Liver (tissue), 9 donors: Measurements from ENCODE around the gene TSPAN7. TPM values are rescaled to one million over a fixed set of nuclear protein-coding genes. Genes with fewer than 3 reads are reported as not detected.

Source experiments
- DNase-seq: peaks from one replicate; pipeline ENCODE4 v3.0.0-alpha.2; 2017; ENCODE audit warnings: low spot score
- H3K27ac ChIP-seq, 2 donors: one replicate each; pipeline ENCODE4 v1.7.0; 2013; ENCODE audit warnings: inconsistent platforms in 2 of 2, low read length in 2 of 2, control low read depth in 1 of 2, low read depth in 1 of 2, mild to moderate bottlenecking in 1 of 2
- H3K27me3 ChIP-seq, 4 donors: one replicate each; pipeline versions ENCODE4 v1.6.1 to v1.7.0; 2013; ENCODE audit warnings: low read length in 3 of 4, inconsistent platforms in 1 of 4, mild to moderate bottlenecking in 1 of 4, moderate library complexity in 1 of 4; ENCODE audit not compliant: control insufficient read depth in 4 of 4, insufficient read depth in 4 of 4
- H3K36me3 ChIP-seq, 4 donors: one replicate each; pipeline versions ENCODE4 v1.6.1 to v1.7.0; 2013; ENCODE audit warnings: low read length in 3 of 4, mild to moderate bottlenecking in 3 of 4, low read depth in 1 of 4, moderate library complexity in 1 of 4; ENCODE audit not compliant: control insufficient read depth in 4 of 4, insufficient read depth in 3 of 4
- H3K4me1 ChIP-seq, 4 donors: one replicate each; pipeline versions ENCODE4 v1.6.1 to v1.7.0; 2013; ENCODE audit warnings: low read length in 3 of 4, mild to moderate bottlenecking in 3 of 4, moderate library complexity in 1 of 4; ENCODE audit not compliant: control insufficient read depth in 4 of 4, insufficient read depth in 4 of 4
- H3K4me3 ChIP-seq, 3 donors: one replicate each; pipeline versions ENCODE4 v1.6.1 to v1.7.0; 2013; ENCODE audit warnings: low read length in 3 of 3, control low read depth in 1 of 3, low read depth in 1 of 3, mild to moderate bottlenecking in 1 of 3
- H3K9ac ChIP-seq, 2 donors: one replicate each; pipeline ENCODE4 v1.7.0; 2013; ENCODE audit warnings: low read length in 2 of 2, mild to moderate bottlenecking in 2 of 2, moderate library complexity in 2 of 2, control low read depth in 1 of 2, low read depth in 1 of 2
- H3K9me3 ChIP-seq, 4 donors: one replicate each; pipeline versions ENCODE4 v1.6.1 to v1.7.0; 2013; ENCODE audit warnings: low read length in 3 of 4; ENCODE audit not compliant: control insufficient read depth in 4 of 4
- EGR1 ChIP-seq, 2 donors: IDR thresholded peaks; 2 replicates each; pipeline ENCODE4 v1.6.1; 2016 to 2018; ENCODE audit warnings: antibody characterized with exemption in 2 of 2, low read depth in 2 of 2
- FOXA1 ChIP-seq: IDR thresholded peaks from 2 replicates; pipeline ENCODE4 v1.6.1; 2016; ENCODE audit warnings: antibody characterized with exemption
- FOXA2 ChIP-seq: IDR thresholded peaks from 2 replicates; pipeline ENCODE4 v1.6.1; 2016; ENCODE audit warnings: antibody characterized with exemption
- GABPA ChIP-seq, 2 donors: IDR thresholded peaks in 1 of 2; conservative IDR thresholded peaks in 1 of 2; 2 replicates each; pipeline ENCODE4 v1.6.1; 2016; ENCODE audit warnings: antibody characterized with exemption in 2 of 2, mild to moderate bottlenecking in 1 of 2, moderate library complexity in 1 of 2
- HNF4A ChIP-seq, 2 donors: conservative IDR thresholded peaks; 2 replicates each; pipeline ENCODE4 v1.6.1; 2016; ENCODE audit warnings: antibody characterized with exemption in 2 of 2, mild to moderate bottlenecking in 2 of 2
- HNF4G ChIP-seq: IDR thresholded peaks from 2 replicates; pipeline ENCODE4 v1.6.1; 2016; ENCODE audit warnings: antibody characterized with exemption
- JUND ChIP-seq, 2 donors: IDR thresholded peaks; 2 replicates each; pipeline ENCODE4 v1.6.1; 2016; ENCODE audit warnings: antibody characterized with exemption in 2 of 2
- NR2F2 ChIP-seq: IDR thresholded peaks from 2 replicates; pipeline ENCODE4 v1.6.1; 2016; ENCODE audit warnings: antibody characterized with exemption
- RAD21 ChIP-seq, 2 donors: IDR thresholded peaks; 2 replicates each; pipeline ENCODE4 v1.6.1; 2016; ENCODE audit warnings: antibody characterized with exemption in 2 of 2, mild to moderate bottlenecking in 2 of 2
- RXRA ChIP-seq, 2 donors: IDR thresholded peaks; 2 replicates each; pipeline ENCODE4 v1.6.1; 2017 to 2018; ENCODE audit warnings: antibody characterized with exemption in 2 of 2, mild to moderate bottlenecking in 1 of 2
- SP1 ChIP-seq: IDR thresholded peaks from 2 replicates; pipeline ENCODE4 v1.6.1; 2018; ENCODE audit warnings: antibody characterized with exemption, mild to moderate bottlenecking
- TAF1 ChIP-seq: conservative IDR thresholded peaks from 2 replicates; pipeline ENCODE4 v1.6.1; 2016; ENCODE audit warnings: antibody characterized with exemption, mild to moderate bottlenecking
- YY1 ChIP-seq: IDR thresholded peaks from 2 replicates; pipeline ENCODE4 v1.6.1; 2016; ENCODE audit warnings: antibody characterized with exemption, mild to moderate bottlenecking
- WGBS: extraction: QIAGEN DNeasy Blood & Tissue Kit; methylation state at CpG from one replicate; pipeline ENCODE4 v1.1.7; 2013; 5-methylcytosine and 5-hydroxymethylcytosine counted together
- polyA plus RNA-seq, 2 donors: library from polyadenylated mRNA; stranded (reverse) in 1 of 2; unstranded in 1 of 2; fragments of 200-250 nt in 1 of 2; fragments of >200 nt in 1 of 2; fragmentation: Nextera tagmentation in 1 of 2; extraction: Ambion mirVana in 1 of 2; gene quantifications; one replicate each; pipeline versions ENCODE4 v1.2.1 to v1.2.3, GENCODE V29; 2013 to 2015
- total RNA-seq, 2 donors: library from RNA; depleted of rRNA; stranded (reverse); fragments of >200 nt; gene quantifications; one replicate each; pipeline ENCODE4 v1.2.3, GENCODE V29; 2014
- TF ChIP-seq, protein P1 (sequence below): fragments of 150-350 bp; IDR thresholded peaks from 2 replicates; pipeline ENCODE4 v1.5.1; 2017; ENCODE audit warnings: improper control_type of control experiment, low read depth, low read length; ENCODE audit not compliant: missing input control
- TF ChIP-seq, protein P2 (sequence below): IDR thresholded peaks from 2 replicates; pipeline ENCODE4 v1.6.1; 2016; ENCODE audit warnings: antibody characterized with exemption
- TF ChIP-seq, protein P3 (sequence below): IDR thresholded peaks from 2 replicates; pipeline ENCODE4 v1.6.1; 2016; ENCODE audit warnings: antibody characterized with exemption
- donor health status: healthy.
- donor health status: healthy.
- donor health status: healthy.
- donor health status: healthy.
- donor health status: healthy.

Gene TSPAN7
- total and polyA plus RNA-seq, 4 donors, result 10.1 to 26.2 (median 17.6) TPM

DNA sequence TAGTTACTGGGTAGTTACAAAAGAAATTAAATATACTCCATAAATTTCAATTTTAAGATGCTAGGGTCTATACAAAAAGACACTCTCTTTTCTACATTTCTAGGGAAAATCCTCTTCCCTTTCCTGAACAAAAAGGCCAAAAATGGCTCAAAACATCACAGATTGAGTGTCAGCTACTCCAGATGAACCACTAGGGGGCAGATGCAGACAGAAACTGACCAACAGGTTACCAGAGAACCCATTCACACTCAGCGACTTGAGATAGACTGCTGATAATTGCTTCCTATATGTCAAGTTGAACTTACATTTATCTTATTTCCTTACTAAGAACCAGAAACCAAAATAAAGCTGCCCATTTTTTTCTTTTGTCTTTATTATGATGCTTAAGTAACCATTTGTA is 156.5 kb downstream of the TSPAN7 start:
- 37% methylated on average over 1 of the region's 1 CpG for WGBS
- no peaks in the 10 kb centered on the region for H3K9me3 ChIP-seq
- H3K27me3 ChIP-seq, result no peaks in the 10 kb centered on the region

DNA sequence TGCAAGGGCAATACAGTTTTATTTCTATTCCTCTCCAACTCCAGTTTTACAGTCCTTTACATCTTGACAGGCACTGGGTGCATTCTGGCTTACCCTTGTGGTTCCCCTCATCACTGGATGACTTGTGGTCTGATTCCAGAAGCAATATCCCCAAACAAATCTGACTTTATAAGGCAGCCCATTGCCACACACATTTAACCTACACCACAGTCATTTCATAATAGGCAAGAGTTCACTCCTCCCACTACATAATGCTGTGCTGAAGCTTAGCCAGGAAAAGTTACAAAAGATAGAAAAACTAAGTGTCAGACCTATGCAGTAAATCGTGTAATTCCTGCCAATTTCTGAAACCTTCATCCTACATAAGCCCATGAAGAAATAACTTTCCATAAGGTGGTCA is 157.0 kb downstream of the TSPAN7 start:
- Histone ChIP-seq H3K9ac (no peak overlapping the region), H3K4me1 (no peaks in the 10 kb centered on the region)
- WGBS, result 67% methylated on average over 1 of the region's 1 CpG

More for the DNA sequence above, 156.5 kb downstream of the TSPAN7 start:
- H3K27ac ChIP-seq, result no peak overlapping the region
- no peaks in the 10 kb centered on the region for H3K4me1 ChIP-seq
- no peaks in the 10 kb centered on the region for H3K36me3 ChIP-seq
- no peak overlapping the region for H3K9ac ChIP-seq
- no peak for DNase-seq
- peak; percentile 19 to 65 for TF ChIP-seq RAD21 (IDR thresholded peaks at IDR 0.05)
- TF ChIP-seq, protein P1, sequence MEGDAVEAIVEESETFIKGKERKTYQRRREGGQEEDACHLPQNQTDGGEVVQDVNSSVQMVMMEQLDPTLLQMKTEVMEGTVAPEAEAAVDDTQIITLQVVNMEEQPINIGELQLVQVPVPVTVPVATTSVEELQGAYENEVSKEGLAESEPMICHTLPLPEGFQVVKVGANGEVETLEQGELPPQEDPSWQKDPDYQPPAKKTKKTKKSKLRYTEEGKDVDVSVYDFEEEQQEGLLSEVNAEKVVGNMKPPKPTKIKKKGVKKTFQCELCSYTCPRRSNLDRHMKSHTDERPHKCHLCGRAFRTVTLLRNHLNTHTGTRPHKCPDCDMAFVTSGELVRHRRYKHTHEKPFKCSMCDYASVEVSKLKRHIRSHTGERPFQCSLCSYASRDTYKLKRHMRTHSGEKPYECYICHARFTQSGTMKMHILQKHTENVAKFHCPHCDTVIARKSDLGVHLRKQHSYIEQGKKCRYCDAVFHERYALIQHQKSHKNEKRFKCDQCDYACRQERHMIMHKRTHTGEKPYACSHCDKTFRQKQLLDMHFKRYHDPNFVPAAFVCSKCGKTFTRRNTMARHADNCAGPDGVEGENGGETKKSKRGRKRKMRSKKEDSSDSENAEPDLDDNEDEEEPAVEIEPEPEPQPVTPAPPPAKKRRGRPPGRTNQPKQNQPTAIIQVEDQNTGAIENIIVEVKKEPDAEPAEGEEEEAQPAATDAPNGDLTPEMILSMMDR, result peak; percentile 47
- TF ChIP-seq SP1, result no peak
- no peak overlapping the region for H3K4me3 ChIP-seq

More for the DNA sequence above, 157.0 kb downstream of the TSPAN7 start:
- Histone ChIP-seq H3K36me3 (no peaks in the 10 kb centered on the region), H3K27ac (no peak overlapping the region), H3K27me3 (no peaks in the 10 kb centered on the region), H3K4me3 (no peak overlapping the region), H3K9me3 (no peaks in the 10 kb centered on the region)
- no peak for DNase-seq
- TF ChIP-seq RXRA (IDR thresholded peaks at IDR 0.05), result no peak
- no peak for TF ChIP-seq FOXA1
- no peak for TF ChIP-seq GABPA (IDR thresholded peaks at IDR 0.05 in 1 of 2, conservative IDR thresholded peaks at IDR 0.05 in 1 of 2)
- TF ChIP-seq YY1, result no peak
- no peak for TF ChIP-seq NR2F2
- no peak for TF ChIP-seq HNF4G
- no peak for TF ChIP-seq TAF1
- no peak for TF ChIP-seq FOXA2
- TF ChIP-seq, protein P1, result no peak
- no peak for TF ChIP-seq JUND (IDR thresholded peaks at IDR 0.05)
- no peak for TF ChIP-seq SP1
- TF ChIP-seq, protein P2, sequence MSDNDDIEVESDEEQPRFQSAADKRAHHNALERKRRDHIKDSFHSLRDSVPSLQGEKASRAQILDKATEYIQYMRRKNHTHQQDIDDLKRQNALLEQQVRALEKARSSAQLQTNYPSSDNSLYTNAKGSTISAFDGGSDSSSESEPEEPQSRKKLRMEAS, result no peak
- no peak for TF ChIP-seq EGR1 (IDR thresholded peaks at IDR 0.05; ENCODE audit: low read depth in 2 of 2)
- TF ChIP-seq HNF4A (conservative IDR thresholded peaks at IDR 0.05), result no peak
- TF ChIP-seq, protein P3, sequence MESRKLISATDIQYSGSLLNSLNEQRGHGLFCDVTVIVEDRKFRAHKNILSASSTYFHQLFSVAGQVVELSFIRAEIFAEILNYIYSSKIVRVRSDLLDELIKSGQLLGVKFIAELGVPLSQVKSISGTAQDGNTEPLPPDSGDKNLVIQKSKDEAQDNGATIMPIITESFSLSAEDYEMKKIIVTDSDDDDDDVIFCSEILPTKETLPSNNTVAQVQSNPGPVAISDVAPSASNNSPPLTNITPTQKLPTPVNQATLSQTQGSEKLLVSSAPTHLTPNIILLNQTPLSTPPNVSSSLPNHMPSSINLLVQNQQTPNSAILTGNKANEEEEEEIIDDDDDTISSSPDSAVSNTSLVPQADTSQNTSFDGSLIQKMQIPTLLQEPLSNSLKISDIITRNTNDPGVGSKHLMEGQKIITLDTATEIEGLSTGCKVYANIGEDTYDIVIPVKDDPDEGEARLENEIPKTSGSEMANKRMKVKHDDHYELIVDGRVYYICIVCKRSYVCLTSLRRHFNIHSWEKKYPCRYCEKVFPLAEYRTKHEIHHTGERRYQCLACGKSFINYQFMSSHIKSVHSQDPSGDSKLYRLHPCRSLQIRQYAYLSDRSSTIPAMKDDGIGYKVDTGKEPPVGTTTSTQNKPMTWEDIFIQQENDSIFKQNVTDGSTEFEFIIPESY, result no peak
